HT-29 (cell line): ENCODE data around the gene DIPK1A. TPM values are rescaled to one million over a fixed set of nuclear protein-coding genes. Genes with fewer than 3 reads are reported as not detected.
A peak's percentile ranks its signal among the peaks of the same experiment; 100 is the strongest.

Experiments
- DNase-seq: peaks from one replicate; pipeline ENCODE4 v3.0.0-alpha.2; 2015; ENCODE audit warnings: low spot score
- total RNA-seq: library from RNA; depleted of rRNA; stranded (reverse); fragments of >200 nt; shearing (Covaris generic); gene quantifications from 2 replicates; pipeline ENCODE4 v1.2.3, GENCODE V29; 2014

The DIPK1A gene
- total RNA-seq, 1 experiment from 2014 or later, result 0.38 TPM

- no peak for DNase-seq
These were observed 7.8 kb downstream of the DIPK1A start for GRCh38 chr1:92953491-92953890.

GRCh38 chr1:92952714-92953113, 8.5 kb downstream of the DIPK1A start:
- no peak for DNase-seq

GRCh38 chr1:92951141-92951582, 10.1 kb downstream of the DIPK1A start:
- peak; percentile 24 for DNase-seq

- no peak for DNase-seq
These were observed 11.1 kb downstream of the DIPK1A start for GRCh38 chr1:92949937-92950817.

DNA sequence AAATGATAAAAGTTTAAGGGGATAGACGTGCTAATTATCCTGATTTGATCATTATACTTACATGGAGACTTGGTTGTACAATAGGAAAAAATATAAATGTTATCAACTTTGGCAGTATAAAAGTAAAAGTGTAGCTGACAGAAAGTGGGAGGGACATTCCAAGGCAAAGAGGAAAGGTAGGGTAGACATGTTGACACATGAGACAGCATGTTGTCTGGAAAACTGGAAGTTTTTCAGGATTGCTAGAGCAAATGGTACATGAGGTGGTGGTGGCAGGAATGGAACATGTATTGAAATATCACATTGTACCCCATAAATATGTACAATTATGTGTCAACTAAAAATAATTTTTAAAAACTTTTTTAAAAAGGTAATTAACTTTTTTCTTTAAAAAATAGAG, 13.2 kb downstream of the DIPK1A start:
- no peak for DNase-seq

DNA sequence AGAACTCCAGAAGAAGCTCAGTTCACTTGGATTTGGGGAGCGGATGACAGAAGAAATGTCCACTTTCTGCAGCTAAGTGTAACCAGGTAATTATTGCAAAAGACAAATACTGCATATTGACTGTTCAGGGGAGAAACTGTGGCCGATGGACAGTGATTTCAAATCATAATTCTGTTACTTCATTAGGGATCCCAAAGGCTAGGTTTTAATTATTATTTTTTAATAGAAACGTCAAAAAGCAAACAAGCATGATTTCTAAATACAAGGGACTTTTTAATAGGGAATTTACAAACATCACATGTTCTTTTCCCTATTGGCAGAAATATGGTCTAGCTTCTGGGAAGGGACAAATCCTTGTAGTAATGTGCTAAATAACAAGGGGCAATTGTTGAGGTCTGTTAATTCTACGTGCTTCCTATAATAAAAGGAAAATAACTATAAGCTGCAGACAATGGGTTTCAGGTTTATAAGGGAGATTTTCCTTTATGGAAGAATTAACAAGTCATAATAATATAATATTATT, 15.5 kb downstream of the DIPK1A start:
- DNase-seq, result no peak

DNA sequence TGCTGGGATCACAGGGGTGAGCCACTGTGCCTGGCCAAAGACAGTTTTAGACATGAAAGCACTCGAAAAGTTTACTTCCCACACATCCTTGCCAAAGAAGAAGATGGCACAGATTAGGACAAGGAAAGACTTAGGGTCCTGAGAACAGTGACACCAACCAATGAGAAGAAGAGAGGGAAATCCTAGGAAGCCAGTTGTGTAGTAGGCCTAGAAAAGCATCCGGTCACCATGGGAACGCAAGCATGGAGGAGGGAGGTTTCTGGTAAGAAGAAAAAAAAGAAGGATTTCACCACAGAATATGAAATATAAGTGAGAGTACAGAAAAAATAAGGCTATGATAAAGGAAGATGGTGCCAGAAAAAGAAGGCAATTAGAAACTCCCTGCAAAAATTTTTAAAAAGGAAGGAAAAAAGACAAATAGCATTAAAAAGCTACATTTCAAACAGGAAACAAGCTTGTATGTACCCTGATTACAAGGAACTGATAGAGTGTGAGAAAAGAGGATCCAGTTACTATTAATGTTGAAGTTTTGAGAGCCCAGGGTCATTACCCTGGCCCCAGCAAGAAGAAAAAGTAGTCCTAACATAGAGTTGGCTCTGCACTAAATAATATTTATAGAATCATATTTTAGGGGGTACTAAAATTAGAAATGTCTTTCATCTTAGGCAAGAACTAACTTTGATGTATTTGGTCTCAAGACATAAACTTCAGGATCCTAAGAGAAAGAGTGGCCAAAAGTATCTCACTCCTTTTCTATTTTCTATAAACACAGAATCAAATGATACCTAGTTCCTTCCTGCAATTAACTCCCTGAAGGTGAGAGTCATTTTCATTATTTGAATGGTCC, 16.1 kb downstream of the DIPK1A start:
- no peak for DNase-seq

GRCh38 chr1:92943502-92943847, 17.8 kb downstream of the DIPK1A start:
- no peak for DNase-seq

GRCh38 chr1:92940541-92940940, 20.7 kb downstream of the DIPK1A start:
- DNase-seq, result no peak

DNA sequence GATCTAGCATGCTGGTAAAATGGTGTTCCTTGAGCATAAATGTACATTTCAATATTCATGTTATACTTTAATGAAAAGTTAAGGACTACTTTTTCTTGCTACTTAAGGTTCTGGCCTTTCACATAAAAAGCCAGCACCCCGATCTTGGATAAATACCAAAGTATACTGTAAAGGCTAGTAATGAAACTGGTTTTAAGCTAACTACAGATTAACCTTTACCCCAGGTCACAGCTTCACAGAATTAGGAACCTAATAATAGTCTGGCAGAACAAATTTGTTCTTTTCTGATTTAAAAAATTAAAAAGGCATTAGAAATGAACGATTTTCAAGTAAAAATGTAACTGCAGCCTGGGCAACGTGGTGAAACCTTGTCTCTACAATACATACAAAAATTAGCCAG, 23.5 kb downstream of the DIPK1A start:
- DNase-seq, result no peak

- no peak for DNase-seq
These were observed 24.4 kb downstream of the DIPK1A start for GRCh38 chr1:92936865-92937264.

GRCh38 chr1:92934395-92935378, 26.6 kb downstream of the DIPK1A start:
- no peak for DNase-seq

DNA sequence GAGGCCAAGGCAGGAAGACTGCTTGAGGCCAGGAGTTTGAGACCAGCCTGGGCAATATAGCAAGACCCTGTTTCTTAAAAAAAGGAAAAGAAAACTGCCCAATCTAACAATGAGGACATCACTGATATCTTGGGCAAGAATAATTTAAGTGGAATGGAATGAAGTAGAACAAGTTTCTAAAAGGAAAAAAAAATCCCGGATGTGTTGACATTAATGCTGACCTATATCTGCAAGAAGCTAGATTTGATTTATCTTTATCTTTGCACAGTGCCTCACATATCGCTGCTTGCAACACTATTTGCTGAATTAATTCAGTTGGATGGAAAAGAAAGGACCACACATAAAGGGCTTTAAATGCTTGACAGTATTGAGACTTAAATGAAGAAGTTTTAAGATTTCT, 27.8 kb downstream of the DIPK1A start:
- peak; percentile 9 for DNase-seq

DNA sequence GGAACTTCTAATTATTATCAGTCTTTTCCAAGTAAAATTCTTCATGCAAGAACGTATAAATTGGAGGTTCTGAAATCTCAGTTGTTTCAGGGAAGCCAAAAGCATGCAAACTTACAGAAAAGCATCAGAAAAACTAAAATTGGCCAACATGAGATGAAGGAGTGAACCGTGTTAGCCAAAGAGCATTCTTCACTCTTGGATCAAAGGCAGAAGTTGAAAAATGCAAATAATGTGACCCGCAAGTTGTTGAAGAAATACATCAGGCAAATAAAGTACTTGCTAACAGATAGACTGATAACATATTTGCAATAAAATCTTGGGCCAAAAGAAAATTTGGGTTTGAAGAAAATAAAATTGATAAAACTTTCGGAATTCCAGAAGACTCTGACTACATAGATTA, 29.6 kb downstream of the DIPK1A start:
- DNase-seq, result no peak

- DNase-seq, result no peak
These were observed 31.8 kb downstream of the DIPK1A start for GRCh38 chr1:92929461-92929860.

- DNase-seq, result no peak
These were observed 33.4 kb downstream of the DIPK1A start for GRCh38 chr1:92927870-92928269.

GRCh38 chr1:92926873-92927272, 34.4 kb downstream of the DIPK1A start:
- DNase-seq, result no peak

DNA sequence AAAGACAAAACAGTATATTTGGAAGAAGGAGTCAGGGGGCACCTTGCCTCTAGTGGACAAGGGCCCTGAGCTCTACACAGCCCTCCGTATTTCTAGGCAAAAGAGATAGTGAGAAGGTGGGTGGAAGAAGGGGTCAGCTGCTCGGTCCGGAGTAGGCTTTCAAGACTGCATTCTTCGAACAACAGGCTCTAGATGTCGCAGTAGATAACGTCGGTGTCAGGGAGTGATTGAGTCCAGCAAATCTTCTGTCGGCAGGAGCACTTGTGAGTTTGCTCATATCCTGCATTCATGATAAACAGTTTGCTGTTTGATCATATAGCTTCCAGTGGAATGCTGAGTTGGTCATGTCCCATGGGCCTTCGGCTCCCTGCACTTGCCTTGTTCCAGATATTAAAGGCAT, 36.8 kb downstream of the DIPK1A start:
- DNase-seq, result no peak

- DNase-seq, result no peak
These were observed 37.6 kb downstream of the DIPK1A start for GRCh38 chr1:92923664-92924063.

GRCh38 chr1:92922356-92923035, 38.8 kb downstream of the DIPK1A start:
- DNase-seq, result no peak
